Liver (tissue), 9 donors: ENCODE results near the gene HCN3. TPM values are rescaled to one million over a fixed set of nuclear protein-coding genes. Genes with fewer than 3 reads are reported as not detected.

Experiments used
- DNase-seq: peaks from one replicate; pipeline ENCODE4 v3.0.0-alpha.2; 2017; ENCODE audit warnings: low spot score
- H3K27ac ChIP-seq, 2 donors: one replicate each; pipeline ENCODE4 v1.7.0; 2013; ENCODE audit warnings: inconsistent platforms in 2 of 2, low read length in 2 of 2, control low read depth in 1 of 2, low read depth in 1 of 2, mild to moderate bottlenecking in 1 of 2
- H3K27me3 ChIP-seq, 4 donors: one replicate each; pipeline versions ENCODE4 v1.6.1 to v1.7.0; 2013; ENCODE audit warnings: low read length in 3 of 4, inconsistent platforms in 1 of 4, mild to moderate bottlenecking in 1 of 4, moderate library complexity in 1 of 4; ENCODE audit not compliant: control insufficient read depth in 4 of 4, insufficient read depth in 4 of 4
- H3K36me3 ChIP-seq, 4 donors: one replicate each; pipeline versions ENCODE4 v1.6.1 to v1.7.0; 2013; ENCODE audit warnings: low read length in 3 of 4, mild to moderate bottlenecking in 3 of 4, low read depth in 1 of 4, moderate library complexity in 1 of 4; ENCODE audit not compliant: control insufficient read depth in 4 of 4, insufficient read depth in 3 of 4
- H3K4me1 ChIP-seq, 4 donors: one replicate each; pipeline versions ENCODE4 v1.6.1 to v1.7.0; 2013; ENCODE audit warnings: low read length in 3 of 4, mild to moderate bottlenecking in 3 of 4, moderate library complexity in 1 of 4; ENCODE audit not compliant: control insufficient read depth in 4 of 4, insufficient read depth in 4 of 4
- H3K4me3 ChIP-seq, 3 donors: one replicate each; pipeline versions ENCODE4 v1.6.1 to v1.7.0; 2013; ENCODE audit warnings: low read length in 3 of 3, control low read depth in 1 of 3, low read depth in 1 of 3, mild to moderate bottlenecking in 1 of 3
- H3K9ac ChIP-seq, 2 donors: one replicate each; pipeline ENCODE4 v1.7.0; 2013; ENCODE audit warnings: low read length in 2 of 2, mild to moderate bottlenecking in 2 of 2, moderate library complexity in 2 of 2, control low read depth in 1 of 2, low read depth in 1 of 2
- H3K9me3 ChIP-seq, 4 donors: one replicate each; pipeline versions ENCODE4 v1.6.1 to v1.7.0; 2013; ENCODE audit warnings: low read length in 3 of 4; ENCODE audit not compliant: control insufficient read depth in 4 of 4
- ATF3 ChIP-seq: IDR thresholded peaks from 2 replicates; pipeline ENCODE4 v1.6.1; 2016; ENCODE audit warnings: antibody characterized with exemption
- CTCF ChIP-seq: fragments of 150-350 bp; IDR thresholded peaks from 2 replicates; pipeline ENCODE4 v1.5.1; 2017; ENCODE audit warnings: improper control_type of control experiment, low read depth, low read length; ENCODE audit not compliant: missing input control
- EGR1 ChIP-seq, 2 donors: IDR thresholded peaks; 2 replicates each; pipeline ENCODE4 v1.6.1; 2016 to 2018; ENCODE audit warnings: antibody characterized with exemption in 2 of 2, low read depth in 2 of 2
- FOXA1 ChIP-seq: IDR thresholded peaks from 2 replicates; pipeline ENCODE4 v1.6.1; 2016; ENCODE audit warnings: antibody characterized with exemption
- FOXA2 ChIP-seq: IDR thresholded peaks from 2 replicates; pipeline ENCODE4 v1.6.1; 2016; ENCODE audit warnings: antibody characterized with exemption
- GABPA ChIP-seq, 2 donors: IDR thresholded peaks in 1 of 2; conservative IDR thresholded peaks in 1 of 2; 2 replicates each; pipeline ENCODE4 v1.6.1; 2016; ENCODE audit warnings: antibody characterized with exemption in 2 of 2, mild to moderate bottlenecking in 1 of 2, moderate library complexity in 1 of 2
- HNF4A ChIP-seq, 2 donors: conservative IDR thresholded peaks; 2 replicates each; pipeline ENCODE4 v1.6.1; 2016; ENCODE audit warnings: antibody characterized with exemption in 2 of 2, mild to moderate bottlenecking in 2 of 2
- JUND ChIP-seq, 2 donors: IDR thresholded peaks; 2 replicates each; pipeline ENCODE4 v1.6.1; 2016; ENCODE audit warnings: antibody characterized with exemption in 2 of 2
- MAX ChIP-seq: IDR thresholded peaks from 2 replicates; pipeline ENCODE4 v1.6.1; 2016; ENCODE audit warnings: antibody characterized with exemption
- NR2F2 ChIP-seq: IDR thresholded peaks from 2 replicates; pipeline ENCODE4 v1.6.1; 2016; ENCODE audit warnings: antibody characterized with exemption
- RAD21 ChIP-seq, 2 donors: IDR thresholded peaks; 2 replicates each; pipeline ENCODE4 v1.6.1; 2016; ENCODE audit warnings: antibody characterized with exemption in 2 of 2, mild to moderate bottlenecking in 2 of 2
- RXRA ChIP-seq, 2 donors: IDR thresholded peaks; 2 replicates each; pipeline ENCODE4 v1.6.1; 2017 to 2018; ENCODE audit warnings: antibody characterized with exemption in 2 of 2, mild to moderate bottlenecking in 1 of 2
- SP1 ChIP-seq: IDR thresholded peaks from 2 replicates; pipeline ENCODE4 v1.6.1; 2018; ENCODE audit warnings: antibody characterized with exemption, mild to moderate bottlenecking
- TAF1 ChIP-seq: conservative IDR thresholded peaks from 2 replicates; pipeline ENCODE4 v1.6.1; 2016; ENCODE audit warnings: antibody characterized with exemption, mild to moderate bottlenecking
- YY1 ChIP-seq: IDR thresholded peaks from 2 replicates; pipeline ENCODE4 v1.6.1; 2016; ENCODE audit warnings: antibody characterized with exemption, mild to moderate bottlenecking
- ZBTB33 ChIP-seq: IDR thresholded peaks from 2 replicates; pipeline ENCODE4 v1.6.1; 2016; ENCODE audit warnings: antibody characterized with exemption
- WGBS: extraction: QIAGEN DNeasy Blood & Tissue Kit; methylation state at CpG from one replicate; pipeline ENCODE4 v1.1.7; 2013; 5-methylcytosine and 5-hydroxymethylcytosine counted together
- polyA plus RNA-seq, 2 donors: library from polyadenylated mRNA; stranded (reverse) in 1 of 2; unstranded in 1 of 2; fragments of 200-250 nt in 1 of 2; fragments of >200 nt in 1 of 2; fragmentation: Nextera tagmentation in 1 of 2; extraction: Ambion mirVana in 1 of 2; gene quantifications; one replicate each; pipeline versions ENCODE4 v1.2.1 to v1.2.3, GENCODE V29; 2013 to 2015
- total RNA-seq, 2 donors: library from RNA; depleted of rRNA; stranded (reverse); fragments of >200 nt; gene quantifications; one replicate each; pipeline ENCODE4 v1.2.3, GENCODE V29; 2014
- donor health status: healthy.
- donor health status: healthy.
- donor health status: healthy.
- donor health status: healthy.
- donor health status: healthy.

Gene HCN3
- total and polyA plus RNA-seq, 4 donors: 0.33 to 1.5 (median 0.93) TPM

GRCh38 chr1:155296661-155297060 is 19.4 kb downstream of the HCN3 start:
- Histone ChIP-seq H3K27me3 (no peaks in the 10 kb centered on the region), H3K9me3 (no peaks in the 10 kb centered on the region), H3K36me3 (peaks cover 0 to 37% (median 22%) of the 10 kb centered on the region in 4 donors), H3K4me3 (no peak overlapping the region), H3K4me1 (peaks cover 0 to 28% (median 13%) of the 10 kb centered on the region in 4 donors), H3K9ac (no peak overlapping the region), H3K27ac (no peak overlapping the region)
- DNase-seq: no peak
- TF ChIP-seq GABPA (IDR thresholded peaks at IDR 0.05 in 1 of 2, conservative IDR thresholded peaks at IDR 0.05 in 1 of 2) (no peak), ZBTB33 (no peak)
- 89% methylated on average over 3 of the region's 3 CpGs for WGBS

- WGBS: 89% methylated on average over 7 of the region's 7 CpGs
- DNase-seq: no peak
- Histone ChIP-seq H3K4me3 (no peak overlapping the region), H3K27ac (no peak overlapping the region), H3K9me3 (no peaks in the 10 kb centered on the region), H3K36me3 (peaks cover 0 to 33% (median 19%) of the 10 kb centered on the region in 4 donors), H3K9ac (no peak overlapping the region), H3K27me3 (no peaks in the 10 kb centered on the region), H3K4me1 (peaks cover 0 to 28% (median 13%) of the 10 kb centered on the region in 4 donors)
- TF ChIP-seq RAD21 (IDR thresholded peaks at IDR 0.05) (no peak), JUND (IDR thresholded peaks at IDR 0.05) (no peak), ATF3 (no peak), RXRA (IDR thresholded peaks at IDR 0.05) (no peak), NR2F2 (no peak), ZBTB33 (no peak), YY1 (no peak)
Measured at GRCh38 chr1:155297384-155297783, 20.1 kb downstream of the HCN3 start.

GRCh38 chr1:155300024-155300423 is 22.8 kb downstream of the HCN3 start:
- Histone ChIP-seq H3K27me3 (no peaks in the 10 kb centered on the region), H3K27ac (peak overlapping the region; percentile 59 to 88), H3K9ac (no peak overlapping the region), H3K4me1 (peaks cover under 1 to 24% (median 13%) of the 10 kb centered on the region in 4 donors), H3K9me3 (no peaks in the 10 kb centered on the region), H3K36me3 (peaks cover 0 to 11% (median 5%) of the 10 kb centered on the region in 4 donors), H3K4me3 (peak overlapping the region in 2 of 3 donors; percentile 50 to 56)
- no peak for DNase-seq
- 46% methylated on average over 8 of the region's 8 CpGs for WGBS
- TF ChIP-seq TAF1 (no peak), GABPA (IDR thresholded peaks at IDR 0.05 in 1 of 2, conservative IDR thresholded peaks at IDR 0.05 in 1 of 2) (no peak), YY1 (no peak), MAX (no peak), CTCF (no peak), RAD21 (IDR thresholded peaks at IDR 0.05) (no peak), EGR1 (IDR thresholded peaks at IDR 0.05; ENCODE audit: low read depth in 2 of 2) (no peak), ZBTB33 (no peak), FOXA2 (no peak), ATF3 (no peak), JUND (IDR thresholded peaks at IDR 0.05) (no peak), HNF4A (conservative IDR thresholded peaks at IDR 0.05) (no peak), FOXA1 (no peak), RXRA (IDR thresholded peaks at IDR 0.05) (no peak), SP1 (no peak), NR2F2 (no peak)
